ENCODE data around the gene SH3D21. TPM values are rescaled to one million over a fixed set of nuclear protein-coding genes. Genes with fewer than 3 reads are reported as not detected.

The SH3D21 gene
- total and polyA plus RNA-seq, 4 donors = 9.0 to 16.6 (median 11.7) TPM

DNA sequence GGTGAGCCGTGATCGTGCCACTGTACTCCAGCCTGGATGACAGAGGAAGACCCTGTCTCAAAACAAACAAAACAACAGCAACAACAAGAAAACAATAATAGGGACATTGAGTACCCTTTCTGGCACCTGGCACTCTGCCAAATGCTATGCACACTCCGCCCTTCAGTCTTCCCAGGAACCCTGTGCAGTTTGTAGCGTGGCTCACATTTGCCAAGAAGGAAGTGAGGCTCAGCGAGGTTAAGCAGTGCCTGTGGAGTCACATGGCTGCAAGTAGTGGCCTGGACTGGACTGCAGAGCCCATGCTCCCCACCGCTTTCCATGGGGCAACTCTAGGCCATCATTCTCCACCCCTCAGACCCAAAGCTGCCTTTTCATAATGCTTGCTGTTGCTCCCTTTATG lies 22.5 kb downstream of the SH3D21 start:
- H3K27ac ChIP-seq (ENCODE audit: low read depth in 1 of 2, low read length in 1 of 2) = no peak overlapping the region

DNA sequence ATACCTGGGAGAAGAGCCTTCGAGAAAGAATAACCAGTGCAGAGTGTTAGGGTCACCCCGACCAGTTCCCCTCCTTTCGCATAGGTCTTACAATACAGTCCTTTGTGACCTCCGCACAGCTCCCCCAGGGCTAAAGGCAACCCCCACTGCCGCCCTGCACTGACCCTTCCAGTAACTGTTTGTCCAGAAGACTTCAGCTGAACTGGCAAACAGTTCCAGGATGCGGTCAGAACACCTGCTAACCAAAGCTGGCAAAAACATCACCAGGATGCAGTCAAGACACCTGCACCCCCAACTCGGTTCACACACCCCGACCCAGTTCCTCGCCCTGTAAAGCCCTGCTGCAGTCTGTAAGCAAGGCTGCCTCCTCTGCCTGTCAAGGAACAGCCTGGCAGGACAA lies 23.6 kb downstream of the SH3D21 start:
- Histone ChIP-seq H3K9ac (ENCODE audit: insufficient read depth in 1 of 2, low read length in 2 of 2) (no peak overlapping the region), H3K27me3 (ENCODE audit: control insufficient read depth in 3 of 3, insufficient read depth in 3 of 3, low read length in 2 of 3) (no peaks in the 10 kb centered on the region), H3K36me3 (ENCODE audit: control insufficient read depth in 4 of 4, insufficient read depth in 4 of 4, low read length in 4 of 4) (no peaks in the 10 kb centered on the region), H3K9me3 (ENCODE audit: control insufficient read depth in 4 of 4, insufficient read depth in 3 of 4, low read length in 3 of 4) (no peaks in the 10 kb centered on the region), H3K27ac (ENCODE audit: low read depth in 1 of 2, low read length in 1 of 2) (no peak overlapping the region), H3K4me3 (no peak overlapping the region), H3K4me1 (ENCODE audit: control insufficient read depth in 5 of 5, insufficient read depth in 5 of 5, low read length in 5 of 5) (peaks cover 0 to 8% (median 5%) of the 10 kb centered on the region in 5 donors)
- TF ChIP-seq, protein P1, sequence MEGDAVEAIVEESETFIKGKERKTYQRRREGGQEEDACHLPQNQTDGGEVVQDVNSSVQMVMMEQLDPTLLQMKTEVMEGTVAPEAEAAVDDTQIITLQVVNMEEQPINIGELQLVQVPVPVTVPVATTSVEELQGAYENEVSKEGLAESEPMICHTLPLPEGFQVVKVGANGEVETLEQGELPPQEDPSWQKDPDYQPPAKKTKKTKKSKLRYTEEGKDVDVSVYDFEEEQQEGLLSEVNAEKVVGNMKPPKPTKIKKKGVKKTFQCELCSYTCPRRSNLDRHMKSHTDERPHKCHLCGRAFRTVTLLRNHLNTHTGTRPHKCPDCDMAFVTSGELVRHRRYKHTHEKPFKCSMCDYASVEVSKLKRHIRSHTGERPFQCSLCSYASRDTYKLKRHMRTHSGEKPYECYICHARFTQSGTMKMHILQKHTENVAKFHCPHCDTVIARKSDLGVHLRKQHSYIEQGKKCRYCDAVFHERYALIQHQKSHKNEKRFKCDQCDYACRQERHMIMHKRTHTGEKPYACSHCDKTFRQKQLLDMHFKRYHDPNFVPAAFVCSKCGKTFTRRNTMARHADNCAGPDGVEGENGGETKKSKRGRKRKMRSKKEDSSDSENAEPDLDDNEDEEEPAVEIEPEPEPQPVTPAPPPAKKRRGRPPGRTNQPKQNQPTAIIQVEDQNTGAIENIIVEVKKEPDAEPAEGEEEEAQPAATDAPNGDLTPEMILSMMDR (IDR thresholded peaks at IDR 0.05; ENCODE audit: control extremely low read depth, extremely low read depth) = no peak
- DNase-seq (no peak), ATAC-seq (ENCODE audit: insufficient read depth, low FRiP score) (no peak)
- WGBS, 2 donors = 90 to 96% methylated on average over 9 of the region's 9 CpGs

More for the DNA sequence above, 22.5 kb downstream of the SH3D21 start:
- TF ChIP-seq, protein P1 (IDR thresholded peaks at IDR 0.05; ENCODE audit: control extremely low read depth, extremely low read depth) = no peak
- H3K4me3 ChIP-seq = no peak overlapping the region
- H3K27me3 ChIP-seq (ENCODE audit: control insufficient read depth in 3 of 3, insufficient read depth in 3 of 3, low read length in 2 of 3) = no peaks in the 10 kb centered on the region
- DNase-seq (peak in 2 of 3 donors; percentile 30 to 58), ATAC-seq (ENCODE audit: insufficient read depth, low FRiP score) (no peak)
- no peak overlapping the region for H3K9ac ChIP-seq (ENCODE audit: insufficient read depth in 1 of 2, low read length in 2 of 2)
- 44 to 53% methylated on average over 6 of the region's 6 CpGs for WGBS, 2 donors
- no peaks in the 10 kb centered on the region for H3K36me3 ChIP-seq (ENCODE audit: control insufficient read depth in 4 of 4, insufficient read depth in 4 of 4, low read length in 4 of 4)
- no peaks in the 10 kb centered on the region for H3K9me3 ChIP-seq (ENCODE audit: control insufficient read depth in 4 of 4, insufficient read depth in 3 of 4, low read length in 3 of 4)
- H3K4me1 ChIP-seq (ENCODE audit: control insufficient read depth in 5 of 5, insufficient read depth in 5 of 5, low read length in 5 of 5) = peaks cover 0 to 17% (median 13%) of the 10 kb centered on the region in 5 donors

DNA sequence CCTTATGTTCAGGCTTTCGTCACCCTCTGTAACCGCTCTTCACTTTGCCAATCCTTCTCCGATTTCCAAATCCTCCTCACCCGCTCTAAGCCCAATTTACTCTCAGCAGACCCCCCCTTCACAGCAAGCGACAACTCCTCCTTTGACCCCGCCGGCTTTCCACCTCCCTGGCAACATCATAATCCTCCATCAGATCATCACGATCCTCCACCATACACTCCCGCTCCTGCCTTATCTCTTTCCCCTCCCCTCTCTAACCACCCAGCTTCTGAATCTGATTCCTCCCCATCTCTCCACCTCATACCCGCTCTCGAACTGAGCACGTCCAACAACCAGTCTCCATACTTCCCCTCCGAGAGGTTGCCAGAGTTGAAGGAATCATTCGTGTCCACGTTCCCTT lies 24.8 kb downstream of the SH3D21 start:
- Histone ChIP-seq H3K36me3 (ENCODE audit: control insufficient read depth in 4 of 4, insufficient read depth in 4 of 4, low read length in 4 of 4) (no peaks in the 10 kb centered on the region), H3K9me3 (ENCODE audit: control insufficient read depth in 4 of 4, insufficient read depth in 3 of 4, low read length in 3 of 4) (no peaks in the 10 kb centered on the region), H3K27ac (ENCODE audit: low read depth in 1 of 2, low read length in 1 of 2) (no peak overlapping the region), H3K9ac (ENCODE audit: insufficient read depth in 1 of 2, low read length in 2 of 2) (no peak overlapping the region), H3K27me3 (ENCODE audit: control insufficient read depth in 3 of 3, insufficient read depth in 3 of 3, low read length in 2 of 3) (no peaks in the 10 kb centered on the region), H3K4me1 (ENCODE audit: control insufficient read depth in 5 of 5, insufficient read depth in 5 of 5, low read length in 5 of 5) (peaks cover 0 to 8% (median 5%) of the 10 kb centered on the region in 5 donors), H3K4me3 (no peak overlapping the region)
- WGBS, 2 donors = 88 to 91% methylated on average over 15 of the region's 15 CpGs
- DNase-seq (no peak), ATAC-seq (ENCODE audit: insufficient read depth, low FRiP score) (no peak)
- TF ChIP-seq, protein P1 (IDR thresholded peaks at IDR 0.05; ENCODE audit: control extremely low read depth, extremely low read depth) = no peak

DNA sequence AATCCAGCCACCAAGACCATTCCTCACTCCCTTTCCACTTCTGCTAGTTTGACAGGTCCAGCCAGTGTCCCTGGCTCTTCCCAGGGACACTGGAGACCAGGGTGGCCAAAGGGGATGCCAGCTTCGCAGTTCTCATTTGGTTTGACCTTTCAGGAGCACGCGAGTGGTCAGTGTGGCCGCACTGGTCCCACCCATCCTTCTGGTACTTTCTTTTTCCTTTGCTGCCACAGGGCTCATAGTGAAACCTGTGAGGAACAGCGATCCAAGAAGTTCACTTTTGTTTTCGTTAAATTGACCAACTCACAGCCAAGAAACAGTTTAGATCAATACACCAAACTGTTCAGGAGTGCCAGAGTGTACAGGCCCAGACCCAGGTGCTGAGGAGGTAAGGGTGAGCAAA lies 31.7 kb downstream of the SH3D21 start:
- Histone ChIP-seq H3K36me3 (ENCODE audit: control insufficient read depth in 4 of 4, insufficient read depth in 4 of 4, low read length in 4 of 4) (peaks cover 0 to 22% (median 0%) of the 10 kb centered on the region in 4 donors), H3K27ac (ENCODE audit: low read depth in 1 of 2, low read length in 1 of 2) (peak overlapping the region in 1 of 2 donors; percentile 8), H3K9ac (ENCODE audit: insufficient read depth in 1 of 2, low read length in 2 of 2) (no peak overlapping the region), H3K4me1 (ENCODE audit: control insufficient read depth in 5 of 5, insufficient read depth in 5 of 5, low read length in 5 of 5) (peaks cover 0 to 8% (median 0%) of the 10 kb centered on the region in 5 donors), H3K4me3 (no peak overlapping the region), H3K27me3 (ENCODE audit: control insufficient read depth in 3 of 3, insufficient read depth in 3 of 3, low read length in 2 of 3) (no peaks in the 10 kb centered on the region), H3K9me3 (ENCODE audit: control insufficient read depth in 4 of 4, insufficient read depth in 3 of 4, low read length in 3 of 4) (no peaks in the 10 kb centered on the region)
- no peak for DNase-seq
- WGBS, 2 donors = 75 to 85% methylated on average over 6 of the region's 6 CpGs
- TF ChIP-seq, protein P1 (IDR thresholded peaks at IDR 0.05; ENCODE audit: control extremely low read depth, extremely low read depth) = no peak
- ATAC-seq (ENCODE audit: insufficient read depth, low FRiP score) = no peak

Data from lung (tissue), 12 donors.